CD4-positive, alpha-beta T cell treated with Interleukin-17A for 4 hours (primary cell): Measurements from ENCODE around the gene TM9SF2.
"Not testable (repeated sequence)": the region's sequence is repeated elsewhere in the genome, so short reads cannot be mapped to it uniquely, and the experiment has no call there.

Source experiments
- DNase-seq: peaks from one replicate; pipeline ENCODE4 v3.0.0-alpha.2; 2020; ENCODE audit warnings: mixed read lengths

TM9SF2 gene, protein sequence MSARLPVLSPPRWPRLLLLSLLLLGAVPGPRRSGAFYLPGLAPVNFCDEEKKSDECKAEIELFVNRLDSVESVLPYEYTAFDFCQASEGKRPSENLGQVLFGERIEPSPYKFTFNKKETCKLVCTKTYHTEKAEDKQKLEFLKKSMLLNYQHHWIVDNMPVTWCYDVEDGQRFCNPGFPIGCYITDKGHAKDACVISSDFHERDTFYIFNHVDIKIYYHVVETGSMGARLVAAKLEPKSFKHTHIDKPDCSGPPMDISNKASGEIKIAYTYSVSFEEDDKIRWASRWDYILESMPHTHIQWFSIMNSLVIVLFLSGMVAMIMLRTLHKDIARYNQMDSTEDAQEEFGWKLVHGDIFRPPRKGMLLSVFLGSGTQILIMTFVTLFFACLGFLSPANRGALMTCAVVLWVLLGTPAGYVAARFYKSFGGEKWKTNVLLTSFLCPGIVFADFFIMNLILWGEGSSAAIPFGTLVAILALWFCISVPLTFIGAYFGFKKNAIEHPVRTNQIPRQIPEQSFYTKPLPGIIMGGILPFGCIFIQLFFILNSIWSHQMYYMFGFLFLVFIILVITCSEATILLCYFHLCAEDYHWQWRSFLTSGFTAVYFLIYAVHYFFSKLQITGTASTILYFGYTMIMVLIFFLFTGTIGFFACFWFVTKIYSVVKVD

DNA sequence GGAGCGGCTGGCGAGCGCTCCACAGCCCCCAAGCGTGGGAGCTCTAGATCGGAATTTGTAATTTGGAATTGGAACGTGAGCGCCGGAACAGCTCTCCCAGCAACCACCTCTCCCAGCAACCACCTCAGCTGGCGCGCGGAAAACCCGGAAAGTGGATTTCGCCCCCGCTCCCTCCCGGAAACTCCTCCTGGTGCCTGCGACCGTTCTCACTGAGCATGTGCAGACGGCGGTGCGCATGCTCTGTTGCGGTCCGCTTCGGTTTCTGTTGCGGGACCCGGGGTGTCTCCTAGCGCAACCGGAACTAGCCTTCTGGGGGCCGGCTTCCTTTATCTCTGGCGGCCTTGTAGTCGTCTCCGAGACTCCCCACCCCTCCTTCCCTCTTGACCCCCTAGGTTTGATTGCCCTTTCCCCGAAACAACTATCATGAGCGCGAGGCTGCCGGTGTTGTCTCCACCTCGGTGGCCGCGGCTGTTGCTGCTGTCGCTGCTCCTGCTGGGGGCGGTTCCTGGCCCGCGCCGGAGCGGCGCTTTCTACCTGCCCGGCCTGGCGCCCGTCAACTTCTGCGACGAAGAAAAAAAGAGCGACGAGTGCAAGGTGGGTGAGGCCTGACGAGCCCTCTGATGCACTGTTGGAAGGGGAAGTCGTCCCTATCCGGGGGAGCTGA lies at the start of gene TM9SF2:
TM9SF2 (plus strand) TSS at position 289 of the 664 bp plus-strand sequence; CDS start at position 424, 135 bp downstream.
- DNase-seq: peak; percentile 95

DNA sequence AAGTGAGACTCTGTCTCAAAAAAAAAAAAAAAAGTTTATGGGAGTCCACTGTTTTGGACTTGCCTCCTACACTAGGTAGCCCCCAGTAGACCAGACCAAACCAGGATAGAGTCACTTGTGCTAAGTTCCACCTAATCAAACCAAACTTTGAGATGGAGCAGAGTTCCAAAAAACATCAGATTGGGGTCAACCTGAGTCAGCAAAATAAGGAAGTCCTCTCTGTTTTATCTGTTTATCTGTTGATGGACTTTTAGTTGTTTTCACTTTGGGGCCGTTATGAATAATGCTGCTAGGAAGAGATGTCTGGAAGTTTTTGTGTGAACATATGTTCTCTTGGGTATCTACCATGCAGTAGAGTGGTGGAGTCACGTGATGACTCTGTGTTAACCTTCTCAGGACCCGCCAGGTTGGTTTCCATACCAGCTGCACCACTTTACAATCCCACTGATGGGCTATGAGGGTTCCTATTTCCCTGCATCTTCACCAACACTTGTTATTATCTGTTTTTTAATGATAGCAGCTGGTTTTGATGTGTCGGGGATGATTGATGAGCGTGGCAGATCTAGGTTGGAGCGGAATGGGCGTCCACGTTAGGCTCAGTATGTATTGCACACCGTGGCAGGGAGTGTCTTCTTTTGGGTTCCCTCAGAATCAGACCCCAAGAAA lies 46.6 kb upstream of the TM9SF2 start:
- DNase-seq: no peak

DNA sequence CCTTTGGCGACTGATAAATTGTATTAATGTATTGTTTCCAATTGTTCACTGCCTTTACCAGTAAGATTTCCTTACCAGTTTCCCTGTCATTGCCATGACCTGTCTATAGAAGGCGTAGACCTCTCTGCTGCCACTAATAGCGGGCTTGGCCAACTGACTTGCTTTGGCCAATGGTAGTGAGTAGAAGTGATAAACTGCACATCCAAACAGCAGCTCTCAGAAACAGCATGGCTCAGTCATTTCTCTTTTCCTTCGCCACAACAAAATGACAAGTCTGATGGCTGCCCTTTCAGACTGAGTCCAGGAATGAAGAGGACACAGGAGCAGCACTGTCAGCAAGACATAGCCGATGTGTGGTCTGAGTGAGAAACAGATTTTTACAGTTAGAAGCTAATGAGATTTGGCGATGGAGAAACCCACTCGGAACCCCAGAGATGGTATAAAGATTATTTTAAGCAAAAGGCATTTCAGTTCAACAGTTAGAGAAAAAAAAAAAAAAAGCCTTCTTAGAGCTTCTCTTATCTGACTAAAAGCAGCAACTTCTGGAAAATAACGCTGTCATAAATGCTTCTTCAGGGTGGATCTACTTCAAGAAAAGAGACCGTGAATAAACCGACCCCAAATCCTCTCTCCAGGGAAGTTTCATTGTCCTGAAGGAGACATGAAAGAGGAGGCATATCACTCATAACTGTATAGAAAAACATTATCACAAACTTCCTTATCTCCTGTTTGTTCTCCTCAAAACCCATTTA lies 42.0 kb upstream of the TM9SF2 start:
- DNase-seq: no peak

DNA sequence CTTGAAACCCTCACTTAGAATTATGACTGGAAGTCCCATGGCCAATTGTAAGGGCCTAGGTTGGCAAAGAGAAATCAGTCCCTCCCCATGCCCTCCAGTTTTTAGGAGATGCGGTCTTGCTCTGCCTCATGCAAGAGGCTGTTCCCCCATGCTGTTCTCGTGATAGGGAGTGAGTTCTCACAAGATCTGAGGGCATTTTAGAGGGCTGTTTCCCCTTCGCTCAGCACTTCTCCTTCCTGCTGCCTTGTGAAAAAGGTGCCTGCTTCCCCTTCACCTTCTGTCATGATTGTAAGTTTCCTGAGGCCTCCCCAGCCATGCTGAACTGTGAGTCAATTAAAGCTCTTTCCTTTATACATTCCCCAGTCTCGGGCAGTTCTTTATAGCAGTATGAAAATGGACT lies 40.5 kb upstream of the TM9SF2 start:
- DNase-seq: not testable (repeated sequence)

DNA sequence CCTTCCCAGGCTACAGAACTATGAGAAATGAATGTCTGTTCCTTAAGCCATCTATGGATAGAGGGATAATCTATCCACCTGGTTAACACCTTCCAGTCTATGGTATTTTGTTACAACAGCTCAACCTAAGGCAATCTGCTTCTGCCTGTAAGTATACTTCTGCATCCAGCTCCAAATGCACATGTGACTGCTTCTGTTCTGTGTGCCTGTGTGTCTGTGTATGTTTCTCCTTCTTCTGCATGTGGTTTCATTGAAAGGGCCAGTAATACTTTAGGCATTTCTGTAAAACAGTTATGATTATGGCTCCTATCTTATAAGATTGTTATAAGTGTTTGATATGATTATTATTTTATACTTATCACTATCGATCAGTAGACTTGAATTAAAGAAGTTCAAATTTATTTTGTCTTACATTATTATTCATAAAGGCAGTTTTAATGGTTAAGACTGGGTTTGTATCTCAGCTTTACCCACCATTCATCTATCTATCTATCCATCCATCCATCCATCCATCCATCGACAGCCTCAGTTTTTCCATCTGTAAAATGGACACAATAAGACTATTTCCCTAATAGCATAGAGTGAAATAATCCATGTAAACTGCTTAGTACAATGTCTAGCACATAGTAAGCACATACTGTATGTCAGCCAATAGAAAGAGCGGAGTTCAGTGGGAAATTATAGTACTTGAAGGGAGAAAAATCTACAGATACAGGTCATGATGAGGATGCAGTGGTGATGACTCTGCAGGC lies 37.5 kb upstream of the TM9SF2 start:
- no peak for DNase-seq

DNA sequence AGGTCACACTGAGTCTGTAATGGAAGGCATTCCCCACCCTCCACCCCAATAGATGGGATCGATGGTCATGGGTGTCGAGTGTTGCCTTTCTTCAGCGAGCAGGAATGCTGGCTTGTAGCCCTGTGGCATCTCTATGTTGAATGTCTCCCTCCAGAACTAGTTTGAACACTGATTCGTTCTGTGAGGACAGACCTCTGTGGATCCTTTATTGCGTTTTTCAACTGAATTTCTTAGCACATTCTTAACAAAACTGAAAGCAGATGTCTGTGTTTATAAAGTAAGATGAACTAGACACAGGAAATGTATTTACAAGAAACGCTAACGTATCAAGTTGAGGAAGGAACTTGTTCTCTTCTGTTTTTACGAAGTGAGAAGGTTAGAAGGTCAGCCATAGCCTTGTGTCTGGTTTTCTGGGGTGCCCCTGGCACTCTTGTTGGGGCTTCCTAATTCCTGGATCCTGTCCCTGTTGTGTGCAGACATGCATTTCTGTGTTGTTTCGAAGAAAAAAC lies 36.8 kb upstream of the TM9SF2 start:
- no peak for DNase-seq

DNA sequence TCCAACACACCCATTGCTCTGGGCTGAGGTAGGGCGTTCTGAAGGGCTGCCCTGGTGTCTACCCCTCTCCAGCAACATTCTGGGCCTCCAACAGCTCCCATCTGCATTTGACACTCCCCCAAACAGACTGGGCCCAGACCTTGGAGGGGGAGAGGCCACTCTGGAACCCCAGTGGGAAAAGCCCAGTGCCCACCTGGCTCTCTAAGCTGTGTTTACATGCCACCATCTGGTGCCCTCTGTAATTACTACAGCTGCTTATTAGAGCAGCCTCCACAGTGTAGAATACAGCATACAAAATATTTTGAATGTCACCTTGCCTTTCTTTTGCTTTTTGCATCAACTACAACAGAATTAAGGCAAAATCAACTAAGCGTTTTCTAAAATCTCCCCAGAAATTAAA lies 35.8 kb upstream of the TM9SF2 start:
- DNase-seq: no peak

DNA sequence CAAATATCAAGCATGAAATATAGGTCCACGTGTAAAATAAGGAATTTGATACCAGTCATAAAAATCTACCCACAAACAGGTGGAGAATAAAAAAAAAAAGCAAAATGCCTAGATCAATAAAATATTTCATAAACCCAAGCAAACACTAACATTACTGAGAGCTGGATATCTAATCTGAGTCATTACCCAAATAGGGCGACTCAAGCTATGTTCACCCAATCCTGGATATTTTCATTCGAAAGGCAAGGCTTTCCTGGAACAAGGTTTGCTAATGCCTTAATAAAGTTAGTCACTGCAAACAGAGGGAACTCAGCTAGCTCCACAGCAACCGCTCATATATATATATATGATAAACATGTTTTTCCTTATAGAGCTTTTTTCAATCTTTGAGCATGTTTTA lies 33.5 kb upstream of the TM9SF2 start:
- no peak for DNase-seq

DNA sequence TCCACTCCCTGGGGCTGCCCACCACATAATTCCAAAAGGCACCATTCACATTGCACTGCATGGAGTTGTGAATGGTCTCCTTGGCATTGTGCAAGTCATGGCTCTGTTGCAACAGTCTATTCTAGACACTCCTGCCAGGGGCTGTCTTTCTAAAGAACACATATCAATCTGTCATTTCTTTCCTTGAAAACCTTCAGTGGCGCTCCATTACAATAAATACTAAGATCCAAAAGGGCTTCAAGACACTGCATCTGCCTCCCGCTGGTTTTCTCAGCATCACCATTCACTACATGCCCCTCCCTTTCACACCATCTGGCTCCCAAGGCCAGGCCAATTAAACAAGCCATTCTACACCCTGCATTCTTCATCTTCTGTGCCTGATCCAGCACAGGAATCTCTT lies 32.2 kb upstream of the TM9SF2 start:
- DNase-seq: no peak

DNA sequence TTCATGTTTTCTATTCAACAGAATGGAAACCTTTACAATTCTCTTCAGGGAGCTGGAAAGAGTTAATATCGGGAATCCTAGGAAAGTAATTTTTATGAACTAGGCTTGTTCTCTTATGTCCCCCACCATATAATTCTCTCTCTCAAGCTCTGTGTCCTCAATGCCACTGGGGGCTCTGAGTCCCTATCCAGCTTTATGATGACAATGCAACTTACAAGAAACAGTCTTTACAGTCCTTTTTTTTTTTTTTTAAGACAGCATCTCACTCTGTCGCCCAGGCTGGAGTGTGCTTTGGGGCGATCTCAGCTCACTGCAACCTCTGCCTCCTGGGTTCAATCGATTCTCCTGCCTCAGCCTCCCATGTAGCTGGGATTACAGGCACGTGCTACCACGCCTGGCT lies 31.2 kb upstream of the TM9SF2 start:
- no peak for DNase-seq

DNA sequence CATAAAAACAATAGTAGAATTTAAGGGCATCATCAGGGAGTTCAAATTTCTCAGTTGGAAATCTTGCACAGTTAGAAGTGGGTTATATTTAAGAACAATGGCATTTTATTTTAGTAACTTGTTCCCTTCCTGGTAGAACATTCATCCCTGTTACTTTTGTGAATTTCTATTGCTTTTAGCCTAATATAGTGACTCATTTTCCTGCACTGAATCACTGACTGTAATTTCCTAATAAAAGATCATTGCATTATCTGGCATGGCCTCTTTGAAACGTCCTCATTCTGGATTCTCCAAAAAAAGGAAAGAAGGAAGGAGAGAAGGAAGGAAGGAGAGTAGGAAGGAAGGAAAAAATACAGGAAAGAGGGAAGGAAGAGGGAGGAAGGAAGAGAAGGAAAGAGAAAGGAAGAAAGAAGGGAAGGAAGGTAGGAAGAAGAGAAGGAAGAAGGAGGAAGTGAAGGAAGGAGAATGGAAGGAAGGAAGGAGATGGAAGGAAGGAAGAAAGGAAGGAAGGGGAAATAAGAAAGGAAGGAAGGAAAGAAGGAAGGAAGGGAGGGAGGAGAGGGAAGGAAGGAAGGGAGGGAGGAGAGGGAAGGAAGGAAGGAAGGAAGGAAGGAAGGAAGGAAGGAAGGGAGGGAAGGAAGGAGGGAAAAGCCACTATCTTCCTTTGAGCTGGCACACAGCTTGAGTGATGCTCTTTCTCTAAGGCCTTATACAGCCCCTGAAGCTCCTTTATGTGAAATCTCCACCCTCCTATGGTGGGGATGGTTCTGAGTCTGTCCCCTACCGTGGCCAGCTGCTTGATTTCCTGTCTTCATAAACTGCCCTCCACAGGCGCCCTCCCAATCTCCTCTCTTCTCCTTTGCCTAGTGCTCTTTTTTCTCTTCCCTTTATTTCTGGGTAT lies 29.8 kb upstream of the TM9SF2 start:
- DNase-seq: no peak

DNA sequence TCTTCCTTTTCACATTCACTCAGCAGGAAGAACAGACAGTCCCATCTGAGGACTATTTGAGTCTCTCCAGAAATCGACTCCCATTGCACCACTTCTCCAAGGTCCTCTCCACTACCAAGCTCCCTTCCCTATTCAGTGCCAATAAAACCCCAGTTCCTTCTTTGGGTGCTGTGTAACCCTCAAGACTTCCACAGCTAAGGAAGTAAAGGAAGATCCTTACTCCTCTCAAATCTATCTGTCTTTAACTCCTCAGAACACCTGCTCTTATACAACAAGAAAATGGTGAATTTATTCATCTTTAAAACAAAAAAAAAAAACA lies 29.2 kb upstream of the TM9SF2 start:
- no peak for DNase-seq

DNA sequence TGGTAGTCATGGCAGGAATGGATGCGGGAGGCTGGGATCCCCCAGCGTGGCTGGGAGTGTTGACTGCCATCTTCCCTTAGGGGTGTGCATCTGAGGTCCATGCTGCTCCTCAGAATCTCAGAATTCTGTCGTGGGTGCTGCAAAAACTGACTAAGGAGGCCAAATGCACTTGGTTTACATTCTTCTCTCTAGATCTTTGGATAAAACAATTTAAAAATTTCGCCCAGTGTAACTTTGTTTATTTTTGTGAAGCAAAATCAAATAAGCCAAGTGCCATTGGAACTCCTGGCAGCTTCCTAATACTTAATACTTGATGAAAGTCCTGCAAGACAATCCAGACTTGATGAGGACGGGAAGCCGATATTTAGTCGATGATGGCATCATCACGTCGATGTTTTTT lies 27.8 kb upstream of the TM9SF2 start:
- DNase-seq: no peak

DNA sequence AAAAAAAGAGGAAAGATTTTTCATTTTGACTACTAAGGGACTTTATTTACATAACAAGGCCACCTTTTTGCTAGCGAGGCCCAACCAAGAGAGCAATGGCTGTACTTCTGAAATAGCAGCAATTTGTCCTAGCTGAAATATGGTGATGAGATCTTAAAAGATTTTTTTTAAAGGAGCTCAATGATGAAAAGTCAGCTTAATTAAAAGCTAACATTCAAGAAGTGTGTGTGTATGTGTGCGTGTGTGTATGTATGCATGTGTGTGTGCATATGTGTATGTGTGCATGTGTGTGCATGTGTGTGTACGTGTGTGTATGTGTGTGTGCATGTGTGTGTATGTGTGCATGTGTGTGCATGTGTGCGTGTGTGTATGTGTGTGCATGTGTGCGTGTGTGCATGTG lies 24.6 kb upstream of the TM9SF2 start:
- DNase-seq: no peak

DNA sequence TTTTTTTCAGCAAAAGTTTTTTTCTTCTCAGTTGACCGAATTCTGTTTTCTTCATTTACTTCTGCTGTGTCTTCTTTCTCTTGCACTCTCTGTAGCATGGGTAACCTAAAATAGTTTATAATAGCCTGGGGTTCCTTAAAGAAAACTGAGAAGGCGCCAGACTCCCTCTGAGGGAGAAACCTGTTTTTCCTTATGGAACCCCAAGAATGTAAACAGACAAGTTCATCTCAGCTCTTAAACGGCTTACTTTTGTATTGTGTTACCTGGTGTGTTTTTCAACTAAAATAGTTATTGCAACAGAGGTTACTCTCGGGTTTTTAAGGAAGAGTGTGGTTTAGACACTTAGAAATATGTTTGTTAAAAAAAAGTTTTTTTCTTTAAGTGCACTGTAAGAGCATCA lies 23.8 kb upstream of the TM9SF2 start:
- no peak for DNase-seq

DNA sequence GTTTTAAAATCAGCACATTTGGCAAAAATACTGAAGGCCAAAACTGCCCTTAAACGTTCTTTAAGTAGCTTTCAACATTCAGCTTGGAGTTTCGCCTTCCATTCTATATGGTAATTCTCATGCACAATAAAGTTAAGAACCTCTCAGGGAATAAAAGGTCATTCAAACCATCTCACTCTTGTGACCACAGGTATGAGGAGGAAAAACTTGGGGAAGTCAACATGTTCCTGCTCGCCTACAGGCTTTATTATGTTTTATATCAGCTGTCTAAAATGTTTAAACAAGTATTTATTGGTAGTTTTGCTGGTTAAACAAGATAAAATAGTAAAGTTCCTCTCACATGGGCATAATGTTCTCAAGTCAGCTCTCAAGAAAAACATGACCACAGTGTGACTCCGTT lies 19.9 kb upstream of the TM9SF2 start:
- no peak for DNase-seq

DNA sequence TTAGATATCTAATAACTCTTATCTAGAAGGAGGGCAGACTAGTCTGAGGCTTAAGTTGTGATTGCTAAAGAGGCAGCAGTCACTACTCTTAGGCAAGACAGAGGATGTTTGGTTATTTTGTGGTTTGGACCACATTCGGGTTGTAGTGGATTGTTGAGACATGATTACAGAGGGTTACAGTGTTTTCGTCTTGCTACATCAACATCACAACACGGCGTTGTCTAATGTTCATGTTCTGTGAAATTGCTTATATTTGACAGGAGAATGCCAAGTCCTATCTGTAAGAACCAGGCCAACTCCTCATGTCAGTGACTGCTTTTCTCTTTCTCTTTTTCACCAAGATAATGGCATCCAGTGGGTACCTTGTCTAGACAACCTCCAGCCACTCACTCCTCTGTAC lies 16.8 kb upstream of the TM9SF2 start:
- no peak for DNase-seq

DNA sequence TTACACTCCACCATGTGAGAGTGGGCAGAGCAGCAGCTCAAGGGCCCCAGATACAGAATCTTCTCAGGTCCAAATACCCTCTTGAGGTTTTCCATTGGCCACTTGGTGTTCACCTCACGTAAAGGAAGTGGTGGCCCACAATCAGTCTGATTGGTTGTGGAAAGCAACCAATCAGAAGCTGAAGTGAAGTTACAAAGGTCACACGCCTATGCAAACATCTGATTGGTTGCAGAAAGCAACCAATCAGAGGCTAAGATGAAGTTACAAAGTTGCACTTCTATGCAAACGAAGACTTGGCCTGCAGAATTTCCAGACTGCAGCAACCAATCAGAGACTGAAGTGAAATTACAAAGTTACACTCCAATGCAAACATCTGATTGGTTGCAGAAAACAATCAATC lies 14.3 kb upstream of the TM9SF2 start:
- no peak for DNase-seq

DNA sequence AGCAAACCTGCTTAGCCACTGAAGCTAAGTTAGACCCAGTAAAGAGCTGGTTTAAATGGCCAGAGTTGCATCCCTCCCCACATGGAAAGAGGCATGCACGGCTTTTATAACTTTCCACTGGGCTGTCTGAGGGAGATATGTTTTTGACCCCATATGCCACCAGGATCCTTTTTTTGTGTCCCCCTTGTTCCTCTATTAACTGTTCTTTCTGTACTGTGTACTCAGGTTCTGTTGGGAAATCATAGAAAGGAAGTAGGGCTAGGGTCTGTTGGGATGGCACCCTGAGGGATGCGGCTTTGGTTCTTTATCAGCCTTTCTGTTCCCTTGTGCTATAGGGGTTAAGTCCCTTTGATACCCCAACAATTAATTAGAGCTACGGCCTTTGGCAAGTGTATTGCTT lies 12.2 kb upstream of the TM9SF2 start:
- no peak for DNase-seq

DNA sequence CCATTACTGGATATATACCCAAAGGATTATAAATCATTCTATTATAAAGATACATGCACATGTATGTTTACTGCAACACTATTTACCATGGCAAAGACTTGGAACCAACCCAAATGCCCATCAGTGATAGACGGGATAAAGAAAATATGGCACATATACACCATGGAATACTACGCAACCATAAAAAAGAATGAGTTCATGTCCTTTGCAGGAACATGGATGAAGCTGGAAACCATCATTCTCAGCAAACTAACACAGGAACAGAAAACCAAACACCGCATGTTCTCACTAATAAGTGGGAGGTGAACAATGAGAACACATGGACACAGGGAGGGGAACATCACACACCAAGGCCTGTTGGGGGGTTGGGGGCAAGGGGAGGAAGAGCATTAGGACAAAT lies 9.5 kb upstream of the TM9SF2 start:
- not testable (repeated sequence) for DNase-seq
